Natural killer cell (primary cell): ENCODE data around the gene CHN2. TPM values are rescaled to one million over a fixed set of nuclear protein-coding genes. Genes with fewer than 3 reads are reported as not detected.

Source experiments
- ATAC-seq, 3 donors: fragments of 150-1000 bp in 2 of 3; fragments of 200-7000 bp in 1 of 3; cut with Tn5 transposase; 1 replicate in 1 of 3; 2 replicates in 2 of 3; pipeline ENCODE4 v1.10.0; 2021; ENCODE audit warnings: mild to moderate bottlenecking in 2 of 3, moderate library complexity in 2 of 3
- DNase-seq, 2 donors: peaks; one replicate each; pipeline versions ENCODE4 v3.0.0 to v3.0.0-alpha.2; 2013 to 2021; ENCODE audit warnings: mixed read lengths in 1 of 2
- H3K27ac ChIP-seq: one replicate; pipeline ENCODE4 v1.5.1; 2013; ENCODE audit warnings: mild to moderate bottlenecking, low read length
- H3K27me3 ChIP-seq: one replicate; pipeline ENCODE4 v1.6.1; 2013; ENCODE audit warnings: low read length; ENCODE audit not compliant: control insufficient read depth, insufficient read depth
- H3K36me3 ChIP-seq: one replicate; pipeline ENCODE4 v1.6.1; 2013; ENCODE audit warnings: low read length; ENCODE audit not compliant: control insufficient read depth, insufficient read depth
- H3K4me1 ChIP-seq: one replicate; pipeline ENCODE4 v1.6.1; 2013; ENCODE audit warnings: low read length; ENCODE audit not compliant: control insufficient read depth, insufficient read depth
- H3K4me3 ChIP-seq: one replicate; pipeline ENCODE4 v1.5.1; 2013; ENCODE audit warnings: low read length
- H3K9me3 ChIP-seq: one replicate; pipeline ENCODE4 v1.6.1; 2013; ENCODE audit warnings: low read length; ENCODE audit not compliant: control insufficient read depth, insufficient read depth
- H3K27ac Mint-ChIP-seq, 2 donors: one replicate each; pipeline ENCODE4 v1.8.0; 2022; ENCODE audit warnings: mild to moderate bottlenecking in 2 of 2, mixed read lengths in 2 of 2, moderate library complexity in 1 of 2
- H3K27me3 Mint-ChIP-seq, 2 donors: one replicate each; pipeline ENCODE4 v1.8.0; 2022; ENCODE audit warnings: low read depth in 2 of 2, mixed read lengths in 2 of 2
- H3K36me3 Mint-ChIP-seq: one replicate; pipeline ENCODE4 v1.8.0; 2022; ENCODE audit warnings: mixed read lengths
- H3K4me1 Mint-ChIP-seq, 2 donors: one replicate each; pipeline ENCODE4 v1.8.0; 2022; ENCODE audit warnings: mixed read lengths in 2 of 2
- H3K4me3 Mint-ChIP-seq: one replicate; pipeline ENCODE4 v1.8.0; 2022; ENCODE audit warnings: mild to moderate bottlenecking, moderate library complexity, mixed read lengths
- H3K9me3 Mint-ChIP-seq, 2 donors: one replicate each; pipeline ENCODE4 v1.8.0; 2022; ENCODE audit warnings: mixed read lengths in 2 of 2
- CTCF ChIP-seq: fragments of 200-600 bp; IDR thresholded peaks from one replicate; pipeline ENCODE4 v1.8.0; 2022; ENCODE audit warnings: antibody characterized with exemption
- WGBS: methylation state at CpG from one replicate; pipeline ENCODE4 v1.1.7; 2013; ENCODE audit warnings: missing lambda C conversion rate; ENCODE audit not compliant: insufficient coverage; 5-methylcytosine and 5-hydroxymethylcytosine counted together
- intact Hi-C: fragments of 100-400 bp; cut with micrococcal nuclease; formaldehyde crosslinking; loops from one replicate; pipeline ENCODE4 v1.14.2; 2022
- total RNA-seq, 4 donors: library from RNA; stranded (reverse); fragments of 120-200 nt in 1 of 4; gene quantifications; one replicate each; pipeline versions ENCODE4 v1.2.3 to v1.2.4, GENCODE V29; 2013 to 2022

The CHN2 gene
- total RNA-seq, 3 donors from 2014 or later (not counting 1 experiment from before 2014, with no cell fraction given), result 23.2 to 40.6 (median 30.2) TPM

- Histone ChIP-seq H3K27me3 (no peaks in the 10 kb centered on the region), H3K9me3 (no peaks in the 10 kb centered on the region), H3K4me1 (peaks cover 45% of the 10 kb centered on the region), H3K4me3 (no peak overlapping the region), H3K27ac (no peak overlapping the region), H3K36me3 (no peaks in the 10 kb centered on the region)
- Mint-ChIP-seq H3K4me1 (peaks cover 27 to 28% of the 10 kb centered on the region in 2 donors), H3K36me3 (no peaks in the 10 kb centered on the region), H3K9me3 (no peaks in the 10 kb centered on the region), H3K27me3 (no peaks in the 10 kb centered on the region), H3K4me3 (no peak overlapping the region), H3K27ac (no peak overlapping the region)
- TF ChIP-seq CTCF, result no peak
- no peak for DNase-seq
- 97% methylated on average over 7 of the region's 7 CpGs for WGBS
- no peak for ATAC-seq
- intact Hi-C loops, result loop anchor here (5.0 to 10.0 kb wide), 2 partner anchors 66 to 416 kb away; no protein-coding TSS in a partner anchor
Observed at GRCh38 chr7:29341156-29341555, 146.6 kb downstream of the CHN2 start.

- Mint-ChIP-seq H3K27ac (no peak overlapping the region), H3K9me3 (no peaks in the 10 kb centered on the region), H3K27me3 (no peaks in the 10 kb centered on the region), H3K4me3 (no peak overlapping the region), H3K4me1 (peaks cover 11 to 14% of the 10 kb centered on the region in 2 donors), H3K36me3 (no peaks in the 10 kb centered on the region)
- Histone ChIP-seq H3K36me3 (no peaks in the 10 kb centered on the region), H3K27me3 (no peaks in the 10 kb centered on the region), H3K4me1 (peaks cover 30% of the 10 kb centered on the region), H3K9me3 (no peaks in the 10 kb centered on the region), H3K27ac (no peak overlapping the region), H3K4me3 (no peak overlapping the region)
- WGBS, result 94% methylated on average over 3 of the region's 3 CpGs
- no peak for ATAC-seq
- TF ChIP-seq CTCF, result no peak
- intact Hi-C loops, result loop anchor here (5.0 to 10.0 kb wide), 2 partner anchors 65 to 418 kb away; no protein-coding TSS in a partner anchor
- no peak for DNase-seq
Observed at GRCh38 chr7:29342761-29343160, 148.2 kb downstream of the CHN2 start.

- Mint-ChIP-seq H3K27ac (no peak overlapping the region), H3K36me3 (no peaks in the 10 kb centered on the region), H3K4me1 (peaks cover 4 to 7% of the 10 kb centered on the region in 2 donors), H3K4me3 (no peak overlapping the region), H3K27me3 (no peaks in the 10 kb centered on the region), H3K9me3 (no peaks in the 10 kb centered on the region)
- no peak overlapping the region for H3K27ac ChIP-seq
- H3K9me3 ChIP-seq, result no peaks in the 10 kb centered on the region
- ATAC-seq (peak; percentile 85 to 97 (median 86)), DNase-seq (peak; percentile 28 to 31)
- no peak overlapping the region for H3K4me3 ChIP-seq
- no peak for TF ChIP-seq CTCF
- no peaks in the 10 kb centered on the region for H3K36me3 ChIP-seq
- H3K4me1 ChIP-seq, result peaks cover 23% of the 10 kb centered on the region
- H3K27me3 ChIP-seq, result no peaks in the 10 kb centered on the region
- 0% methylated on average over 2 of the region's 2 CpGs for WGBS
- intact Hi-C loops, result loop anchor here (5.0 to 10.0 kb wide), 2 partner anchors 64 to 419 kb away; no protein-coding TSS in a partner anchor
Observed at GRCh38 chr7:29343399-29343798, 148.8 kb downstream of the CHN2 start.
